ENCODE results near the gene PARD6G.

- TF ChIP-seq SRF (IDR thresholded peaks at IDR 0.05; ENCODE audit: low read depth in 2 of 2, low read length in 2 of 2), result no peak
- no peak for TF ChIP-seq CTCF (IDR thresholded peaks at IDR 0.05 in 2 of 3, conservative IDR thresholded peaks at IDR 0.05 in 1 of 3; ENCODE audit: control insufficient read depth in 2 of 3, extremely low read depth in 1 of 3, insufficient read depth in 1 of 3, low read depth in 3 of 3, low read length in 3 of 3)
- no peak for TF ChIP-seq POU2F2 (IDR thresholded peaks at IDR 0.05; ENCODE audit: borderline replicate concordance, low read depth, low read length)
- no peak for TF ChIP-seq ATF2 (IDR thresholded peaks at IDR 0.05; ENCODE audit: low read length)
- no peak for TF ChIP-seq RFX5 (IDR thresholded peaks at IDR 0.05; ENCODE audit: low read depth, low read length)
- no peak for TF ChIP-seq HDAC6 (IDR thresholded peaks at IDR 0.05; ENCODE audit: unreplicated experiment)
- TF ChIP-seq POLR2AphosphoS2 (IDR thresholded peaks at IDR 0.05; ENCODE audit: low read depth, low read length), result no peak
- TF ChIP-seq DPF2 (IDR thresholded peaks at IDR 0.05), result no peak
- TF ChIP-seq ZNF274 (IDR thresholded peaks at IDR 0.05; ENCODE audit: insufficient read depth, insufficient read length), result no peak
- no peak for TF ChIP-seq BCLAF1 (IDR thresholded peaks at IDR 0.05)
- no peak for TF ChIP-seq YBX1 (IDR thresholded peaks at IDR 0.05)
- TF ChIP-seq NKRF (conservative IDR thresholded peaks at IDR 0.05), result no peak
- no peak for TF ChIP-seq CEBPZ (IDR thresholded peaks at IDR 0.05; ENCODE audit: low read depth, low read length)
- no peak for TF ChIP-seq ZBTB33 (IDR thresholded peaks at IDR 0.05)
Observed at GRCh38 chr18:80132180-80132812, 115.0 kb downstream of the PARD6G start.

Measured in GM12878 (cell line).